ENCODE data around the gene SCN1A.
"Not testable (repeated sequence)": the region's sequence is repeated elsewhere in the genome, so short reads cannot be mapped to it uniquely, and the experiment has no call there.

Gene SCN1A

DNA sequence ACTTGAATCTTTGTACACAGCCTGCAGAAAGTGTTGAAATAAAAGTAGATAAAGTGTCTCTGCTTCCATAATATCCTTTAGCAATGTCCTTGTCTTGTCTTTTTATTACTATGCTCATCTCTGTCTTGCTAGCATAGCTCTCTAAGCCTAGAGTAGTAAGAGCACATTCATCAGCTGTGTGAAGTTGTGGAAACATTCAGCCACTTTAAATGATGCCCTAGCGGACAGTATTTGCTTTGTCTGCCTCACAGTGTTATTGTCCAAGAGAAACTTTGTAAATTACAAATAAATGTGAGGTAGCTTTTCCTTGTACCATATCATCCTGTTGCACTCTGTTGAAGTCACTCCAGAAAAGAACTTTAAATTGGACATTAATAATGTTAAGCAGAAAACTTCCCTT is 113.9 kb downstream of the SCN1A start:
- Histone ChIP-seq H3K4me1 (no peaks in the 10 kb centered on the region), H3K9me3 (no peaks in the 10 kb centered on the region), H3K36me3 (no peaks in the 10 kb centered on the region), H3K4me3 (ENCODE audit: low read depth, low read length) (no peak overlapping the region), H3K27me3 (no peaks in the 10 kb centered on the region)
- no peak for DNase-seq
- TF ChIP-seq, protein P1, sequence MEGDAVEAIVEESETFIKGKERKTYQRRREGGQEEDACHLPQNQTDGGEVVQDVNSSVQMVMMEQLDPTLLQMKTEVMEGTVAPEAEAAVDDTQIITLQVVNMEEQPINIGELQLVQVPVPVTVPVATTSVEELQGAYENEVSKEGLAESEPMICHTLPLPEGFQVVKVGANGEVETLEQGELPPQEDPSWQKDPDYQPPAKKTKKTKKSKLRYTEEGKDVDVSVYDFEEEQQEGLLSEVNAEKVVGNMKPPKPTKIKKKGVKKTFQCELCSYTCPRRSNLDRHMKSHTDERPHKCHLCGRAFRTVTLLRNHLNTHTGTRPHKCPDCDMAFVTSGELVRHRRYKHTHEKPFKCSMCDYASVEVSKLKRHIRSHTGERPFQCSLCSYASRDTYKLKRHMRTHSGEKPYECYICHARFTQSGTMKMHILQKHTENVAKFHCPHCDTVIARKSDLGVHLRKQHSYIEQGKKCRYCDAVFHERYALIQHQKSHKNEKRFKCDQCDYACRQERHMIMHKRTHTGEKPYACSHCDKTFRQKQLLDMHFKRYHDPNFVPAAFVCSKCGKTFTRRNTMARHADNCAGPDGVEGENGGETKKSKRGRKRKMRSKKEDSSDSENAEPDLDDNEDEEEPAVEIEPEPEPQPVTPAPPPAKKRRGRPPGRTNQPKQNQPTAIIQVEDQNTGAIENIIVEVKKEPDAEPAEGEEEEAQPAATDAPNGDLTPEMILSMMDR (IDR thresholded peaks at IDR 0.05; ENCODE audit: low read depth, low read length), result no peak

DNA sequence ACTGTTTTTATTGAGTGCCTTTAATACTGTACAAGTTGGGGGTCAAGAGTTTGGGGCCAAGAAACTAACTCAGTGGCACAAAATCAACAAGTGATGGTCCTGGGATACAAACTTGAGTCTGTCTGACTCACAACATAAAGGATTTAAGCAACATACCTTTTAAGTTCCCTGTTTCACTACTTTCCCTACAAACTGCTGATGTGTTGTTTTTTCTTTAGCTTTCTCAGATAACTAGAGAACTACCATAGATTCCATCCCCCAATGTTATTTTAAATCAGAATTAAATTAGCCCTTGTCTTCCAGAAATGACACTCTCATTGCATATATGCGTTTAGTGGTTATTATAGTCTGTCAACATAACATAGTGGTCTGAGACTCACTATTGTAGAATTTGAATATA is 116.2 kb downstream of the SCN1A start:
- Histone ChIP-seq H3K9me3 (no peaks in the 10 kb centered on the region), H3K4me3 (ENCODE audit: low read depth, low read length) (no peak overlapping the region), H3K36me3 (no peaks in the 10 kb centered on the region), H3K27me3 (no peaks in the 10 kb centered on the region), H3K4me1 (no peaks in the 10 kb centered on the region)
- TF ChIP-seq, protein P1 (IDR thresholded peaks at IDR 0.05; ENCODE audit: low read depth, low read length), result no peak
- DNase-seq, result no peak

DNA sequence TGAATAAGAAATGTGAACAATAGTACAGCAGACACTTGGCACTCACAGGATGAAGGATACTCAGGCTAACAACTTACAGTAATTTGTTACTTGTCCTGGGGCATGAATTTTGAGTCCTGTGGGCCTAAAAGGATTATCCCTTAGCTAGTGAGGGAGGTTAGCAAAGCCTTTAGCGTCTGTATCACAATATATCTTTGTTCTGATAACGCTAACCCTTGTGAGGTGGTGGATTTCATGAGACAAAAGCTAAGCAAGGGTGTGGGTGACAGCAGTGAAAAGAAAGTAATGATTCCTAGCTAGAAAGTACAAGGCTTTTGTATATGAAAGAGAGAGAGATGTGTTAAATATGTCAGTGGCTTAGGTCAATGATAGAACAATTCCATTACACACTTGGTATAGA is 127.4 kb downstream of the SCN1A start:
- TF ChIP-seq, protein P1 (IDR thresholded peaks at IDR 0.05; ENCODE audit: low read depth, low read length), result no peak
- no peaks in the 10 kb centered on the region for H3K27me3 ChIP-seq
- no peaks in the 10 kb centered on the region for H3K9me3 ChIP-seq
- no peak overlapping the region for H3K4me3 ChIP-seq (ENCODE audit: low read depth, low read length)
- DNase-seq, result no peak
- no peaks in the 10 kb centered on the region for H3K4me1 ChIP-seq
- no peaks in the 10 kb centered on the region for H3K36me3 ChIP-seq

DNA sequence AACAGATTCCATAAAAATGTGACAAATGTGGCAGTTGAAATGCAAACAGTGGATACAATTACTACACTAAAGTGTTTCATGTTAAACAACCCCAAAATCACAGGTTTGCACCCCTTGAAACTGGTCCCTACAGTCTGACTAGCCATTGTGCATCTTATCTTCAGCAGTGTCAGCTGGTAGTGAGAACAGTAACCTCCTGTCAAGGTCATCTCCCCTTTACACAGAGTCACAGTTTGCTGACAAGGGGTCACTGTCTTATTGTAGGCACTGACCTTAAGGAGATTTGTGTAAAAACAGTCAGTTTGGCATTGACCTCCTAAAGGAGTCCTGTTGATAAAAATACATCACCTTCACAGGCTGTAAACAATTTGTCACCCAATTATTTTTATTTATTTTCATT is 137.0 kb downstream of the SCN1A start:
- no peak overlapping the region for H3K4me3 ChIP-seq (ENCODE audit: low read depth, low read length)
- TF ChIP-seq, protein P1 (IDR thresholded peaks at IDR 0.05; ENCODE audit: low read depth, low read length), result no peak
- no peak for DNase-seq
- no peaks in the 10 kb centered on the region for H3K27me3 ChIP-seq
- H3K36me3 ChIP-seq, result no peaks in the 10 kb centered on the region
- no peaks in the 10 kb centered on the region for H3K9me3 ChIP-seq
- no peaks in the 10 kb centered on the region for H3K4me1 ChIP-seq

DNA sequence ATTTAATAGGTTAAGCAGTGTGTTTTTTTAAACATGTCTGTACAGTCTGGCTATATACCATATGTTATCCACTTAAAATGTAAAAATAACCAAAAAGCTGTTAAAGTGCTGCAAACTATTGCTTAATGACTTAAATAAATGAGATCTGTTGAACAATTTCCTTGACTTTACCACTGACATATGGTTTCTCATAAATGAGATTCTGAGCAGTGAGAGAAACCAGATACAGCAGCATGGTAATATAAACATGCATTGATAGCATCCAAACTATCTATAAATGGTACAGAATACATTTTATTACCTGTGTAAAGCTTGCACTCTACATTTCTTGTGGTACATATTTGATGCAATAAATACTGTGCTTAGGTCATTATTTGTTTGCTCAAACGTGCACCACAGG is 138.0 kb downstream of the SCN1A start:
- Histone ChIP-seq H3K36me3 (no peaks in the 10 kb centered on the region), H3K4me1 (no peaks in the 10 kb centered on the region)
- DNase-seq, result no peak

DNA sequence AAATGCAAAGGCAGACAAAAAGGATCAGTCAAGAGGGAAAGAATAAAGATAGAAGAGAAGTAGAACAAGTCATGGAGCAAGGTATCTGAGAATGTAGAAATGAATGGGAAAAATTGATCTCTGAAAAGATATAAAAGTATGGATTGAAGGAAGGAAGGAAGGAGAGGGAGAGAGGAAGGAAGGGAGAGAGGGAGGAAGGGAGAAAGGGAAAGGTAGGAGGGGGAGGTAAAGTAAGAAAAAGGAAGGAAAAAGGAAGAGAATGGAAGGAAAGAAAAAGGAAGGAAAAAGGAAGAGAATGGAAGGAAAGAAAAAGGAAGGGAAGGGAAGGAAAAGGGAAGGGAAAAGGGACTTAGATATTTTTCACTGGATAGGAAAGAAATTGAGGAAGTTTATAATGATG is 142.7 kb downstream of the SCN1A start:
- no peak for DNase-seq

More for the DNA sequence above, 138.0 kb downstream of the SCN1A start:
- H3K4me3 ChIP-seq (ENCODE audit: low read depth, low read length), result no peak overlapping the region
- H3K9me3 ChIP-seq, result no peaks in the 10 kb centered on the region
- H3K27me3 ChIP-seq, result no peaks in the 10 kb centered on the region
- TF ChIP-seq, protein P1 (IDR thresholded peaks at IDR 0.05; ENCODE audit: low read depth, low read length), result no peak

DNA sequence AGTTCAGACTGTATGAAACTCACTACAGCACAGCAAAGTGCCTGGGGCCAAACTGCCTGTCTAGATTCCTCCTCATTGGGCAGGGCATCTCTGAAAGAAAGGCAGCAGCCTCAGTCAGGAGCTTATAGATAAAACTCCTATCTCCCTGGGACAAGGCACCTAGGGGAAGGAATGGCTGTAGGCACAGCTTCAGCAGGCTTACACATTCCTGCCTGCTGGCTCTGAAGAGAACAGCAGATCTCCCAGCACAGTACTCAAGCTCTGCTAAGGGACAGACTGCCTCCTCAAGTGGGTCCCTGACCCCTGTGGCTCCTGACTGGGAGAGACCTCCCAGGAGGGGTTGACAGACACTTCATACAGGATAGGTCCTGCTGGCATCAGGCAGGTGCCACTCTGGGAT is 155.7 kb downstream of the SCN1A start:
- H3K4me1 ChIP-seq; H3K4me3 ChIP-seq (ENCODE audit: low read depth, low read length); H3K36me3 ChIP-seq; DNase-seq; H3K9me3 ChIP-seq; H3K27me3 ChIP-seq: not testable (repeated sequence)

More for the DNA sequence above, 142.7 kb downstream of the SCN1A start:
- Histone ChIP-seq H3K27me3 (no peaks in the 10 kb centered on the region), H3K4me3 (ENCODE audit: low read depth, low read length) (no peak overlapping the region), H3K9me3 (no peaks in the 10 kb centered on the region), H3K36me3 (no peaks in the 10 kb centered on the region), H3K4me1 (no peaks in the 10 kb centered on the region)
- TF ChIP-seq, protein P1 (IDR thresholded peaks at IDR 0.05; ENCODE audit: low read depth, low read length), result no peak
